GM21423 (cell line): ENCODE data around the gene UBE2L5.
A peak's percentile ranks its signal among the peaks of the same experiment; 100 is the strongest.

Experiments
- ATAC-seq: cut with Tn5 transposase; IDR thresholded peaks from one replicate; pipeline ENCODE4 v1.9.1; 2021; ENCODE audit warnings: mild to moderate bottlenecking, moderate library complexity; ENCODE audit not compliant: unreplicated experiment

The UBE2L5 gene

DNA sequence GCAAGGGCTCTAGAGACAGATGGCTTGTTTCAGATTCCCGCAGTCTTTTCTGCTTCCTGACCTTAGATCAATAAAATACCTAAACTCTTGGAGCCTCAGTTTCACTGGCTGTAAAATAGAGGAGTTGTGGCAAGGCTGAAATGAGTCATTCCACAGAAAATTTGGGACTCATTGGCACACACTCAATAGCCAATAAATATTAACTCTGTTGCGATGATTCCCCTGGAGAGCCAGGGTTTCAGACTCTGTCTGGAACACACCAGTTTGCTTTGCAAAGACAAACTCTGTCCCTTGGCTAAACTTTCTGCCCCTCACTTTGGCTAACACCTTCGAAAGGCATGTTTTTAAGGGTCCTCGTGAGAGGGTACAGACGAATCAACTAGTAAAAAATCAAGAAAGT is 18.1 kb upstream of the UBE2L5 start:
- ATAC-seq = no peak

DNA sequence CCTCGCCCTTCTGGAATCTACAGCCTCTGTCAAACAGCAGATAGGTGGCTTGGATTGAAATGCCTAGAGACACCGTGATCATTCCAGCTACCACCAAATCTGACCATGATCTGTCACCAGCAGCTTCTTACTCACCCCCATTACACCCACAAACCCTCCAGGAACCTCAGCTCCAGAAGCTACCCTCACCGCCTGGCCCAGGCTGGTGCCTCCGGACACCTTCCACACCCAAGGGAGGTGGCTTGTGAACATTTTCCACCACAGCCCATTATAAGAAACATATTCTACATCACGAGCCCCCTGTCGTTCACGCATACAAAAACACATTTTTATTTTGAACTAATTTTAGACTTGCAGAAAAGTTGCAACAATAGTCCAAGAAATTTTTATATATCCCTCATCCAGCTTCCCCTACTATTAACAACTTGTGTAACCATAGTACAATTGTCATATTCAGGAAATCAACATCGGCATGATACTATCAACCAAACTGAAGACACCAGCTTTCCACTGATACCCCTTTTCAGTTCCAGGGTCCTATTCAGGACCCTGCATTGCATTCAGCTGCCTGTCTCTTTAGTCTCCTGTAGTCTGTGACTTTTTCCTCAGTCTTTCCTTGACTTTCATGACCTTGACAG is 15.4 kb upstream of the UBE2L5 start:
- ATAC-seq = no peak

DNA sequence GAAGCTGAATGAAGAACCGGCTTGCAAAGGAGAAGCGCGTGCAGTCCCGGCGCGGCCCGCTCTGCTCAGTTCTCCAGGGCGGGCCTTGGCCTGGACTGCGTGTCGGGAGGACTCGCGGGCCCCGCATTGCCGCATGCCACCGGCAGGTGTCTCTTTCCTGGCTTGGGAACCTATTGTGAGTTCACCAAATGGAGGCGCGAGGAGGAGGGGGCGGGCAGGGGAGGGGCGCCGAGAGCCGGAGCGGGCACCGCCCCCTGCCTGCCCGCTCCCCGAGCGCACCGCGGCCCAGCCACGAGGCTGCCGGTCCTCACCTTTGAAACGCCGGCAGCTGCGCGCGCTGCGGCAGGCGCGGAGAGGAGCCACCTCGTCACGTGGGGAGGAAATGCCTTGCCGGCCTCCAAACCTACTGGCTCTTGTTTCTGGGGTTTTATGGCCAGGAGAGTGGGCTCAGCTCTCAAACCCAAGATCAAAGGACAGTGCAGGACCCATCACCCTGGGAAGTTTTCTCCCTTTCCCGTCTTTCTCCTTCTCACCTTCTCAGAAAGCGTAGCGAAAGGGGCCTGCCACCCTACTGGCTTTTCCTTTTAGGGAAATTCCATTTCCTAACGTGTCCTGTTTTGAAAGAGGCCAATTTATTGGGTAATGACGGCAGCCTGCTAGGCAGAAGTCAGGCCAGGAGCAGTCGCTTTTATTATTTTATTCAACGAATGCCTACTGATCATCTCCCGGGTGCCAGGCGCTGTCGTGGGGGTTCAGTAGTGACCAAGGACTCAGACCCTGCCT is 13.8 kb upstream of the UBE2L5 start:
- ATAC-seq = peak; percentile 88

DNA sequence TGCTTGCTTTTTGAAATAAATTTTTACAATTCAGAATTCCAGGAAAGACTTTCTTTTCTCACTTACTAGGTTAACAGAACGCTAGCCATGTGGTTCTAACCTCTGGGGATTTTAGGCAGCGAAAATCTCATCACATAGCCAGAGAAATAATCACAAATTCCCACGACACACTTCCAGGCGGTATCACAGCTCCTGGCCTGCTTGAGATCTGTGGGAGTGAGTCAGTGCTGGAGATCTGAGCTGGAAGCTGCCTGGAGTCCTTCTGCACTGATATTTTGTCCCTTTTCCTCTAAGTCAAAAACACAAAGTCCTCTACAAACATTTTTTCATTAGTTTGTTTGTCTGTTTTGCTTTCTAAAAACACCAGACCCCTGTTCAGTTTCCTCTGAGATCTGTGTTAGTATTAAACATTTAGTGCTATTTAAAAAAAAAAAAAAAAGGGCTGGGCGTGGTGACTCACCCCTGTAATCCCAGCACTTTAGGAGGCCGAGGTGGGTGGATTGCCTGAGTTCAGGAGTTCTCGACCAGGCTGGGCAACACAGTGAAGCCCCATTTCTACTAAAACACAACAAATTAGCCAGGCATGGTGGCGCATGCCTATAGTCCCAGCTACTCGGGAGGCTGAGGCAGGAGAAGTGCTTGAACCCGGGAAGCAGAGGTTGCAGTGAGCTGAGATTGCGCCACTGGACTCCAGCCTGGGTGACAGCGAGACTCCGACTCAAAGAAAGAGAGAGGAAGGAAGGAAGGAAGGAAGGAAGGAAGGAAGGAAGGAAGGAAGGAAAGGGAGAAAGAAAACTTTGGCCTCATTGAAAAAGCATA is 12.2 kb upstream of the UBE2L5 start:
- ATAC-seq = no peak

DNA sequence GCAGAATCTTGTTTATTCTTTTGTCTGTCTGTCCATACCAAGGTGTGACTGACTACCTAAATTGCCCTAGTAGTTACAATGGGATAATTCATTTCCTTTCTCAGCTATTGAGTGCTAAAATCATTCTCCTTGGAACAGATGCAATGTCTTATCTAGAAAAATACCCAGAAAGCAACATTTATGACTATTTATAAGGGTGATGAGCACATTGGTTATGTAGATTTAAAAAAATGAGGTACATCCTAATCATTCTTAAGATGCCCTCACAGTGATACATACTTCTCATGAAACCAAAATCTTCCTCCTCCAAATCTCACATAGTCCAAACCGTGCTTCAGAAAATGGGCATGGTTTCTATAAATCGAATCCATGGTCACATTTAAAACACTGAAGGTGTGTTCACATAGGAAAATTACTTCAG is 11.6 kb upstream of the UBE2L5 start:
- no peak for ATAC-seq

GRCh38 chr13:30412346-30412745 is 9.9 kb upstream of the UBE2L5 start:
- no peak for ATAC-seq

GRCh38 chr13:30413842-30414241 is 8.5 kb upstream of the UBE2L5 start:
- ATAC-seq = no peak

GRCh38 chr13:30415430-30416030 is 6.8 kb upstream of the UBE2L5 start:
- peak; percentile 79 for ATAC-seq

DNA sequence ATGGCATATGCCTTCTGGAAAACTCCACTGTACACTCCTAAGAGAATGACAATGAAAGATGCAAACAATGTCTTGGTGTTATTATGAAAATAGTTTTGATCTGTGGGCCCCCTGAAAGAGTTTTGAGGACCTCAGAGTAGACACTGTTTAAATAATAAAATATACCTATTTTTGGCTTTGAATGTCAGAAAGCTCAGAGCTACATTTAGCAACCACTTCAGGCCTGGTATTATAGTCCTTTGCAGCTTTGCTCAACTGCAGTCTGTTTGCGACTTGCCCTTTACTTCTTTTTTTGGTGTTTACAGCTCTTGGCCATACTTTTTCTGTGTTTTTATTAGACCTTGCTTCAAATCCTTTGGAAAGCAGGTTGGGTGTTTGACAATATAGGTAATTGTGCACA is 5.8 kb upstream of the UBE2L5 start:
- ATAC-seq = no peak

GRCh38 chr13:30418075-30418716 is 4.1 kb upstream of the UBE2L5 start:
- no peak for ATAC-seq

- no peak for ATAC-seq
Measured at GRCh38 chr13:30418717-30419459, 3.4 kb upstream of the UBE2L5 start.

- peak; percentile 40 for ATAC-seq
Measured at GRCh38 chr13:30421093-30422053, 920 bp upstream of the UBE2L5 start.

DNA sequence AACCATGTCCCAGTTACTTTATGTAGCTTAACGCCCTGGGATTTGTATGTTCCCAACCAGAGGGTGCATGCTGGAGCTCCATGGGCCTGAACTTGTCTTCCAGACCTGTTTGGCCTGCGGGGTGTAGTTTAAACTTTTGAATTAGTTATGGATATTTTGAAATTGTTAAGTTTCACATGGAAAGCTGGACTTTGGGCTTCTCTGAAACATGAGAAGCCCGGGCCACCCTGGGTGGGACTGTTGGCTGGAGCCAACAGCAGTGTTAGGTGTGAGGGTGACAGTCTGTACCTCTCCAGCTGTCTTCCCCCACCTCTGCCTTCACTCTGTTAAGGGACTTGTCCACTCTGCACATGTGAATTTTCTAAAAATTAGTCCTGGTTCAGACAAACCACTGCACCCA is 1.6 kb downstream of the UBE2L5 start:
- ATAC-seq = no peak

DNA sequence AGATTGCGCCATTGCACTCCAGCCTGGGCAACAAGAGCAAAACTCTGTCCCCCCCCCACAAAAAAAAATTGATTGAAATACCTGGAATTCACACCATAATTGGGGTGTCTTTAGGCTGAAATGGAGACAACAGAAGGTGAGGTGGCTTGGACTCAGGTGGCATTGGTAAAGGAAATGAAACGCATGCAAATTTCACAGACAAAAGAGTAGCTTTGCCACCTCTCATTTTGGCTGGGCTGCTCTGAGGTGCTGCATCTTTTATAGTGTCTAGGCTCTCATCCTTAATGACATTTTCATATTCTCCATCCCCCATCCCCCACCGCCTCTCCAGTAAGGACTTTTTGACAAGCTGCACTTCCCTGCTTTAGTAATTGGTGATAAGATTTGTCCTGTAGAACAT is 6.9 kb downstream of the UBE2L5 start:
- no peak for ATAC-seq

DNA sequence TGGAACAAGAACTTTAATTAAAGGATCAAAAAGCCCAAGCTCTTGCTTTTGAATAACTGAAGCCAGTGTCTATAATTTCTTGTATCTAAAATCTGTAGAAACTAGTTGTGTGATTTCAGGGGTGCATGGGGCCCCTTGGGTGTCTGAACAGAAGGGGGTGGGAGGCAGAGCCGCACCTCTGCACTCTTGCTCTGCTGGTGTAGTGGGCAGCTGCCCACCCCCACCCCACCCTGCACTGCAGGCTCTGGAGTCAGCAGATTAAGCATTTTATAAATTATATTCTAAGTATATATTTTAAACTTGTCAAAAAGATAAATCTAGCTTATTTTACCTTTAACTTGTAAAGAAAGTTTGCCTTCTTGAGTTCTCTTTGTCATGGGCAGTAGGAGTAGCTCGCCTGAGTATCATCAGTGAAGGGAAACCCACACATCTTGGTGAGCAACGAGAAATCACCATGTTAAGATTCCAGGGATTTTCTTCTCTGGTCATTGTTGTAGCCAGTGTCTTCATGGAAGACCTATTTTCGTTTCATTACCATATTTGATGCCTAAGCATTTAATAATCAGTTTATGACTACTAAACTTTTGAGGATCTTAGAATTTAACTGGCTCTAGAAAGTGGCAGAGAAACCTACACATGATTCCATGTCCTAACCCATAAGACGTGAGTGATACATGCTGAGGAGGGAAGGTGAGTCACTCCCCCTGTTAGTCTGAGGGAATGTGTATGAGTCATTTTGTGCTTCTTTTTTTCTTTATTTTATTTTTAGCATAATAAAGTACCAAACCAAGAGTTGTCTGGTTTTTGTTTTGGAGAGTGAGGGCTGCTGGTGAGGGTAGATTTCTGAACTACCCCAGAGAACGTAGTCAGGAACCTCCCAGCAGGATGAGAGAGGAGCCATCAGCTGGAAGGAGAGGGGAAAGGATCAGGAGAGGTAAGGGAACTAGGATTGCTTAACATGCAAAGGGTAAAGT is 7.7 kb downstream of the UBE2L5 start:
- peak; percentile 56 for ATAC-seq

DNA sequence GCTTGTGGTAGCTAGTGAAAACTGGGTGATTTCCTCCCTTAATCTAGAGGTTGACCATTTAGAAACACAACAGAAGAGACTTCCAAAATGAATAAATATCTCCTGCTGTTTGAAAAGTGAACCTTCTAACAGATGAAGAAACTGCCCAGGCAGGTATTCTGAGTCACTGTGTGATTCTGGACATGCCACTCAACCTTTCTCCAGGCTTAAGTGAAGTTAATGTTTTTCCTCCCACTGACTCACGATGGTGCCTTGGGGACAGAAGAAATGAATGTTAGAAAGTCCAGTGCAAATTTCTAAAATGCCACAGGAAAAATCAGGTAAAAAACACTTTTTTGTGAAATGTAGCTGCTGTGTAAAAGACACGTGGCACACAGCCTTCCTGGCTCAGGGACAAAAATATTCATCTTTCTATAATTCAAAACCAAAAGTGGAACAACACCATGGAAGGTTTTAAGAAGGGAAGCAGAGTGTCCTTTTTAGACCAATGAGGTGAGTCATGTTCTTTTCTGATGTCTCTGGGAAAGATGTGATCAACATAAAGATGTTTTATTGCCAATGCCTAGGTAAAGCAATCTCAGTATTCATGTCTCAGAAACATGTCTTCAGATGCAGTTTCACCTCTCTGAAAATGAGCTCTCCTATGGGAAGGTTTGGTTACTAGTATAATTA is 9.1 kb downstream of the UBE2L5 start:
- peak; percentile 34 for ATAC-seq

DNA sequence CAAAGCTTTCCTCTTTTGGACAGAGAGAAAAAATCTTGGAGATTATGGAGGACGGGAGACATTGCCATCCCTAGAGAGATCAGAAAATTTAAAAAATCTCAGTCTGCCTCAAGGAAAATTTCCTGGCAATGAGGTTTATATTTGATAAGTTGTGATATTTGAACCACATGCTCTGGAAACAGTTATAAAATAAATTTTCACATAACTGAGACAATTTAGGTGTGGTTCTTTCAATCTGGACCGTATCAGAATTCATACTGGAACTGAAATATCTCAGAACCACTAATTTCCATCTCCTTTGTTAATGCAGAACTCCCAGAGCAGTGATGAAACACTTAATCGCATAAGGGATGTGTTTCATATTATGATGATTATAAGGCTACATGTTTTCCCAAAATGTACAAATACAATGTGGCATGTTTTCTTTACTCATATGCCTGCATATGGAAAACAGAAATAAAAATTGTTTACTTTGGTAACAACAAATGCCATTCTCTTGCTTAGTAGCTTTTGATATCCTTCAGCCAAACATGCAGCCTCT is 13.7 kb downstream of the UBE2L5 start:
- ATAC-seq = no peak
